Measurements from ENCODE around the gene SYNPO2L.
"Not testable (repeated sequence)": the region's sequence is repeated elsewhere in the genome, so short reads cannot be mapped to it uniquely, and the experiment has no call there.

Gene SYNPO2L

GRCh38 chr10:73617143-73617542 lies 38.7 kb downstream of the SYNPO2L start:
- ATAC-seq, result not testable (repeated sequence)

GRCh38 chr10:73614720-73615119 lies 41.1 kb downstream of the SYNPO2L start:
- no peak for ATAC-seq

GRCh38 chr10:73609116-73609515 lies 46.7 kb downstream of the SYNPO2L start:
- no peak for ATAC-seq

GRCh38 chr10:73601486-73601921 lies 54.3 kb downstream of the SYNPO2L start:
- ATAC-seq, result no peak

- ATAC-seq, result no peak
Observed at GRCh38 chr10:73597346-73597745, 58.5 kb downstream of the SYNPO2L start.

Data from activated CD4-positive, CD25-positive, alpha-beta regulatory T cell treated with anti-CD3 and anti-CD28 coated beads, Interleukin-2, amount 50 U/mL, for 24 hours (primary cell).